8988T (cell line): ENCODE measurements around the gene IAPP.
"Not testable (repeated sequence)": the region's sequence is repeated elsewhere in the genome, so short reads cannot be mapped to it uniquely, and the experiment has no call there.

Source experiments
- DNase-seq: peaks from one replicate; pipeline ENCODE4 v3.0.0; 2011

The IAPP gene

GRCh38 chr12:21372602-21373001, at the start of gene IAPP:
Gene IAPP, plus strand, starts transcription at chr12:21372902. Its CDS starts 450 bp downstream, at chr12:21373352.
- DNase-seq = no peak

- DNase-seq = no peak
Observed at GRCh38 chr12:21323736-21324135, 49.0 kb upstream of the IAPP start.

GRCh38 chr12:21324551-21324950, 48.2 kb upstream of the IAPP start:
- no peak for DNase-seq

- no peak for DNase-seq
Observed at GRCh38 chr12:21328578-21328977, 44.1 kb upstream of the IAPP start.

- DNase-seq = no peak
Observed at GRCh38 chr12:21330682-21331253, 41.9 kb upstream of the IAPP start.

- DNase-seq = no peak
Observed at GRCh38 chr12:21334771-21335325, 37.9 kb upstream of the IAPP start, which contains the start of gene SLCO1A2. Gene SLCO1A2, minus strand, starts transcription at chr12:21334917. Its CDS starts 270 bp downstream, at chr12:21334647.

- DNase-seq = no peak
Observed at GRCh38 chr12:21336656-21337055, 36.0 kb upstream of the IAPP start.

GRCh38 chr12:21337453-21337852, 35.2 kb upstream of the IAPP start:
- DNase-seq = no peak

- no peak for DNase-seq
Observed at GRCh38 chr12:21337959-21338744, 34.5 kb upstream of the IAPP start.

- DNase-seq = no peak
Observed at GRCh38 chr12:21339921-21340320, 32.8 kb upstream of the IAPP start.

- DNase-seq = no peak
Observed at GRCh38 chr12:21340403-21340802, 32.3 kb upstream of the IAPP start.

- DNase-seq = no peak
Observed at GRCh38 chr12:21341769-21342168, 30.9 kb upstream of the IAPP start.

- DNase-seq = no peak
Observed at GRCh38 chr12:21343636-21344035, 29.1 kb upstream of the IAPP start.

- no peak for DNase-seq
Observed at GRCh38 chr12:21346542-21347205, 26.0 kb upstream of the IAPP start.

GRCh38 chr12:21350975-21351374, 21.7 kb upstream of the IAPP start:
- no peak for DNase-seq

- DNase-seq = no peak
Observed at GRCh38 chr12:21353487-21353886, 19.2 kb upstream of the IAPP start.

- no peak for DNase-seq
Observed at GRCh38 chr12:21353948-21354347, 18.8 kb upstream of the IAPP start.

- DNase-seq = no peak
Observed at GRCh38 chr12:21354641-21355040, 18.1 kb upstream of the IAPP start.

GRCh38 chr12:21360632-21361031, 12.1 kb upstream of the IAPP start:
- DNase-seq = not testable (repeated sequence)

GRCh38 chr12:21369141-21369980, 3.3 kb upstream of the IAPP start:
- no peak for DNase-seq

GRCh38 chr12:21370845-21371449, 1.8 kb upstream of the IAPP start:
- no peak for DNase-seq

- no peak for DNase-seq
Observed at GRCh38 chr12:21379218-21379617, 6.5 kb downstream of the IAPP start.
